Stimulated activated naive CD4-positive, alpha-beta T cell (primary cell): ENCODE measurements around the gene PHF21A.

Experiments
- DNase-seq, 6 experiments: peaks; one replicate each; lab custom pipeline; 2025; lab: John Stamatoyannopoulos, UW

Gene PHF21A

DNA sequence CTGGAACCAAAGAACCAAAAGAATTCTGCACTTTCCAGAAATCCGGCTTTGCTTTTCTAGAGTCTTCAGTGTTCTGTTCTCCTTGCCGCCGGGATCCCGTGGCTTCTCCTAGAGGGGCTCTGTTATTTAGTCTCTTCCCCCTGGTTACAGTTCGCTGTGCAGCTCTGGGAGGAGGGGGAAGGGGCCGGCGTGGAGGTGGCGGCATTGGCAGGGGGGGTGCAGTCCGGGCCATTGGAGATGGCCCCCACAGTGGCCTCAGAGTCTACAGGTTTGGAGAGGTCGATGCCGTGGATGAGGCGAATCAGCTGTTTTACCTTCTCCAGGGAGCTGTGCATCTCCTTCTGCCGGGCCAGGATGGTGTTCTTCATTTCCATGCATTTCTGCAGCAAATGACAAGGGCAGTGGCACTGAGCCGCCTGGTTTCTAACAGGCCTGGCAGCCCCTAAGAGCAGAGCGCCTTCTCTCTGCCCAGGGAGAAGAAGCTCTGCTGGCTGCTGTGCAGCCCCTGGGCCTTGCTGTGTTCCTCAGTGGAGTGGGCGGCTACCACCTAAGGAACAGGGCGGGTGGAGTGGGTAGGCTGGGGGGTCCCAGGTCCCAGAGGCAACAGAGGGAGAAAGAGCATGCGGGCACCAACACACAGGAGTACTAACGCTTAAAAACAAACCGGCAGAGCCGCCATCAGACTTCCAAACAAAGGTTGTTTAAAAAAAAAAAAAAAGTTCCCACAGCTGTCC is 187.2 kb downstream of the PHF21A start:
- no peak for DNase-seq

GRCh38 chr11:45933131-45933831 is 188.0 kb downstream of the PHF21A start:
- DNase-seq = no peak

GRCh38 chr11:45932217-45932616 is 189.0 kb downstream of the PHF21A start:
- no peak for DNase-seq

GRCh38 chr11:45931739-45932138 is 189.5 kb downstream of the PHF21A start:
- DNase-seq = no peak

DNA sequence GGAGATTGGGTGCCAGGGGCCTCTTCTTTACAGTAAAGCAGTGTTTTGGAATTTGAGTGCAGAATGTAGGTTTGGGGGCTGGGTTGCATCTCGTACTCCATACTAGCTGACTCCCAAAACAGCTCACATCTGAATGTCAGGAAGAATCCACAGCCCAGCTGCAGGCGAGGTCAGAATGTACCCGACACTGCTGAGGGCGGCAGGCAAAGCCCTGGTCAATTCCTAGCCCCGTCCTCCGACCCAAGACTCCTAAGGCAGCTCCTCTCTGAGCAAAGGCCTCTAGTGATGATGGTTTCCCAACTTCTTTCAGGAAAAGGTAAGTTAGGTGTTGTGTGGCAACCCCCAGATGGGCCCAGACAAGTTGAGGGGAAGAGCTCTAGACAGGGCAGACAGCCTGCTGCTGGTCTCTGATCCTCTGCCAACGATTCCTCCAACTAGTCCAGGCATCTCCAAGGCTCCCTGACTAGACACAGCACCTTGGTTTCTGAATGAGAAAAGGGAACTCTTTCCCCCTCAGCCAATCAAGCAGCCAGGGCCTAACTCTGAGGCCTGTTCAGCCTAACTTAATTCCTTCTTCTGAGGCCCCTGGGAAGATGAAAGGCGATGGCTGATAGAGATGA is 190.2 kb downstream of the PHF21A start:
- DNase-seq = no peak

DNA sequence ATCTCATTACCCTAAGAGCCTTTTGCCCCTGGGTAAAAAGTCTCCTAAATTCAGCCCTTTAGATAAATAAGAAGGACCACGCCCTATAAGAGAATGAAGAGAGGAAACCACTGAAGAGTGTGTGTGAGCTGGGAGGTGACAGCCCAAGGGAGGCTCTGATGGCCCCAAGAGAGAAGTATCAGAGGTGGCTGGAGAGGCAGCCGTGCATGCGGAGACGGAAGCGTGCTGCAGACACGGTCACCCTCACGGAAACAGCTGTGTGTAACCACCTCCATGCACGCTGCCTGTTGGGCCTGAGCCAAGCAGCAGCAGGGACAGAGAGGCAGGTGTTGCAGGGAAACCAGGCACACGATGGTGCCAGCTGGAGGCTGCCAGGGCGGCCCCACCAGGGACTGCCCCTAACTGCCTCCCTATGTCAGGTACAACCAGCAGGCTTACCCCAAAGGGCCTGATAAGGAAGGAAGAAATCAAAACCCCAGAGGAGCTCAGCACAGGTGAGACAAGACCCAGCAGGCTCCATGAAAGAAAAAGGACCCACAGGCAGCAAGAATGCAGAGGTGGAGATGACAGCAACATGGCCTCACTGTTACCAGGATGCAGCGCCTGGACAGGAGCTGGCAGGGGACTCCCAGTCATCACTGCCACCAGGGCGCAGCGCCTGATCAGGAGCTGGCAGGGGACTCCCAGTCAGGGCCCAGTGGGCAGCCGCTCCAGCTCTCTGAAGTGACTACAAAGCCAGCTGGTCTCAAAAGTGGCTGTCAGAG is 191.0 kb downstream of the PHF21A start:
- peak in 2 of 6 experiments; percentile 16 to 20 for DNase-seq

GRCh38 chr11:45929486-45930030 is 191.7 kb downstream of the PHF21A start:
- DNase-seq = no peak

- no peak for DNase-seq
These were observed 192.6 kb downstream of the PHF21A start for GRCh38 chr11:45928535-45929215.

DNA sequence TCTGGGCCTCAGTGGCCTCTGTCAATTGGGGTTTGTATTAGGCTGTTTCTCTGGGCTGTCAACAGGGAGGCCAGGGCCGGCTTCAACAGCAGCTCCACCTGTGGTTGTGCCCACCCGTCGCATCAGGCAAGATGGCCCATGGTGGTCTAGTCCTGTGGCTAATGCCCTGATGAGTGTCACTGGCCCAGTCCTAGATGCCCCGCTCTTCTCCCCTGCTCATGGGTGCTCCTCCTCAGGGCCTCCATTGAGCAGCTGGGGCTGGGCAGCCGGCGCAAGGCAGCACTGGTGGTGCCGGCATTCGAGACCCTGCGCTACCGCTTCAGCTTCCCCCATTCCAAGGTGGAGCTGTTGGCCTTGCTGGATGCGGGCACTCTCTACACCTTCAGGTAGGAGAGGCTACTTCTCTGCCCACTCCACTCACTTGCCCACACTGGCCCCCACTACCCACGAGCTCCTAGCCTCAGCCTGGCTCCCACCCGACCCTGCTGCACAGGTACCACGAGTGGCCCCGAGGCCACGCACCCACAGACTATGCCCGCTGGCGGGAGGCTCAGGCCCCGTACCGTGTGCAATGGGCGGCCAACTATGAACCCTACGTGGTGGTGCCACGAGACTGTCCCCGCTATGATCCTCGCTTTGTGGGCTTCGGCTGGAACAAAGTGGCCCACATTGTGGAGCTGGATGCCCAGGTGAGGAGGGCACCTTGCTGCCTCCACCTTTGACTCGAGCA is 193.4 kb downstream of the PHF21A start:
- no peak for DNase-seq

GRCh38 chr11:45927332-45927683 is 193.9 kb downstream of the PHF21A start:
- DNase-seq = no peak

DNA sequence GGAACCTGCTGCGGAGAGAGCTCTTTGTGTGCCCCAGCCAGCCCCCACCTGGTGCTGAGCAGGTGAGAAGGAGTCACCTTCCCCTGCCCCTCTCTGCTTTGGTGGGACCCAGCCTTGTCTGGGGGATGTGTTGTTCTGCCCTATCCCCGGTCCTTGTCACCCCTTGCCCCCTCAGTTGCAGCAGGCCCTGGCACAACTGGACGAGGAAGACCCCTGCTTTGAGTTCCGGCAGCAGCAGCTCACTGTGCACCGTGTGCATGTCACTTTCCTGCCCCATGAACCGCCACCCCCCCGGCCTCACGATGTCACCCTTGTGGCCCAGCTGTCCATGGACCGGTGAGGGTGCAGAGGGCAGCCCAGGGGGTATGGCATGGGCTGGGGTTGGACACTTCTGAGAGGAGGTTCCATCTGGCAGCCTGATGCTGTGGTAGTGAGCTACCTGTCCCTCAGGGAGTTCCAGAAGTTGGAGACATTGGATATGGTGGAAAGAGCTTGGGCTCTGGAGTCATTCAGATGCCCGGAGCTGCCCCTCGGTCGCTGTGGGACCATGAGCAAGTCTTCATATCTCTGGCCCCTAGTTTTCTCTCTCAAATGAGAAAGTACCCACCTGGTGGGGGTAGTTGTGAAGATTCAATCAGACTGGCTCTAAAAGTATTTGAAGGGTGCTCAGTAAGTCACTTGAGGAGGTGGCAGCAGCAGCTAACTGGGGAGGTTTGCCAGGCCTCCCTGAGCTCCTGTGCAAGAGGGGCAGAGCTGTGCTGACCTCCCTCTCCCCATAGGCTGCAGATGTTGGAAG is 194.5 kb downstream of the PHF21A start:
- no peak for DNase-seq

DNA sequence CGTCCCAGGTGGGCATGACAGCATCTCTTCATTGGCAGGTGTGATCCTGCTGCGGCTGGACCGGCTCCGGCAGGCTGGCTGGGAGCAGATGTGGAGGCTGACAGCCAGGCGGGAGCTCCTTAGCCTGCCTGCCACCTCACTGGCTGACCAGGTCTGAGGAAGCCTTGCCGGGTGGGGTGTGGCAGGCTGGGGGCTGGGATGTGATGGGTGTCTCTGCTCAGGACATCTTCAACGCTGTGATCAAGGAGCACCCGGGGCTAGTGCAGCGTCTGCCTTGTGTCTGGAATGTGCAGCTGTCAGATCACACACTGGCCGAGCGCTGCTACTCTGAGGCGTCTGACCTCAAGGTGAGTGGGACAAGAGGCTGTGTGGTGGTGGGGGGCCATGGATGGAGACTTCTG is 195.3 kb downstream of the PHF21A start:
- DNase-seq = no peak

DNA sequence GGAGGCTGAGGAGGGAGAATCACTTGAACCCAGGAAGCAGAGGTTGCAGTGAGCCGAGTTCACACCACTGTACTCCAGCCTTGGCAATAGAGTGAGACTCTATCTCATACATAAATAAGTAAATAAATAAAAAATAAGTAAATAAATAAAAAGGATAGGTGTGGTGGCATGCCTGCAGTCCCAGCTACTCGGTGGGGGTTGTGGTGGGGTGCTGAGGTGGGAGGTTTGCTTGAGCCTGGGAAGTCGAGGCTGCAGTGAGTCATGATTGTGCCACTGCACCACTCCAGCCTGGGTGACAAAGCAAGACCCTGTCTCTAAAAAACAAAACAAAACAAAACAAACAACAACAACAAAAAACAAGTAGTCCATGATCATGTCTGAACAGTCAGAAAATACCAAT is 195.7 kb downstream of the PHF21A start:
- no peak for DNase-seq

GRCh38 chr11:45924927-45925326 is 196.3 kb downstream of the PHF21A start:
- no peak for DNase-seq

- DNase-seq = no peak
These were observed 197.0 kb downstream of the PHF21A start for GRCh38 chr11:45924036-45924915.

DNA sequence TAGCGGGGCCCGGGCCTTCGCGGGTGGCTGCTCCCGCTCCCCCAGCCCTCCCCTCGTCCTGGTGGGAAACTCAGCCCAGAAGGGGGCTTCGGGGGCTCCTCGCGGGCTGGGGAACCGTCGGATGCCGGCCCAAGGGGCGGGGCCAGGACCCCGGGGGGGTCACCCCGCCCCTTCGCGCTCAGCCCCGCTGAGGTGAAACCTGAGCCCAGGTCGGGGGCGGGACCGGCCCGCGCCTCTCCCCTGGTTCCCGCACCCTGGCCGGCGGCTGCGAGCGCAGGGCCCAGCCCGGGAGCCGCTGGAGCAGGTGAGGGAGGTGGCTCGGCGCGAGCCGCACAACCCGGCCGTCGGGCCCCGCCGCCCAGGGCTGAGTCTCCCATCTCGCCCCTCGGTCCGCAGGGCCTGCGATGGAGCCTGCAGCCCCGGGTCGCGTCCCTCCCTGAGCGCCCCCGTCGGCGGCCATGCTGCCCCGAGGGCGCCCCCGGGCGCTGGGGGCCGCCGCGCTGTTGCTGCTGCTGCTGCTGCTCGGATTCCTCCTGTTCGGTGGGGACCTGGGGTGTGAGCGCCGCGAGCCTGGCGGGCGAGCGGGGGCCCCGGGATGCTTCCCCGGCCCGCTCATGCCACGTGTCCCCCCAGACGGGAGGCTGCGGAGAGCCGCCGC is 198.7 kb downstream of the PHF21A start, which contains the start of gene LARGE2:
LARGE2 (plus strand) TSS at position 232 of the 658 bp plus-strand sequence; CDS start at position 459, 227 bp downstream.
- DNase-seq = peak in 4 of 6 experiments; percentile 10 to 41 (median 24)

GRCh38 chr11:45921561-45922424 is 199.5 kb downstream of the PHF21A start:
- DNase-seq = peak in 1 of 6 experiments; percentile 29
